DND-41 (cell line): Measurements from ENCODE around the gene PHOX2A.

Experiments used
- ATAC-seq: fragments of 200-7000 bp; cut with Tn5 transposase; 3 replicates; pipeline ENCODE4 v1.9.1; 2021; ENCODE audit warnings: low read depth; ENCODE audit not compliant: insufficient read depth
- DNase-seq: peaks from one replicate; pipeline ENCODE4 v3.0.0-alpha.2; 2020
- H2AFZ ChIP-seq: 2 replicates; pipeline ENCODE4 v1.6.0; 2012; ENCODE audit warnings: low read depth, low read length
- H3K27ac ChIP-seq: 2 replicates; pipeline ENCODE4 v1.5.1; 2012; ENCODE audit warnings: low read length, inconsistent platforms
- H3K27me3 ChIP-seq: fragments of 200-600 bp; sonication (generic); 2 replicates; pipeline ENCODE4 v1.6.0; 2012; ENCODE audit warnings: low read length, mild to moderate bottlenecking, inconsistent platforms; ENCODE audit not compliant: insufficient read depth, poor library complexity
- H3K36me3 ChIP-seq: 2 replicates; pipeline ENCODE4 v1.5.1; 2012; ENCODE audit warnings: low read length, inconsistent platforms; ENCODE audit not compliant: insufficient read depth
- H3K4me1 ChIP-seq: 2 replicates; pipeline ENCODE4 v1.5.1; 2012; ENCODE audit warnings: mild to moderate bottlenecking, low read length; ENCODE audit not compliant: insufficient read depth
- H3K4me2 ChIP-seq: 2 replicates; pipeline ENCODE4 v1.6.0; 2012; ENCODE audit warnings: mild to moderate bottlenecking, moderate library complexity, low read length, inconsistent platforms; ENCODE audit not compliant: insufficient read depth
- H3K4me3 ChIP-seq, 2 experiments: fragments of 200-600 bp in 1 of 2; shearing (Covaris generic) in 1 of 2; 2 replicates each; pipeline ENCODE4 v1.5.1; 2012 to 2016; ENCODE audit warnings: inconsistent platforms in 2 of 2, low read length in 2 of 2, mild to moderate bottlenecking in 2 of 2, low read depth in 1 of 2, moderate library complexity in 1 of 2
- H3K79me2 ChIP-seq: 2 replicates; pipeline ENCODE4 v1.6.0; 2012; ENCODE audit warnings: low read length, inconsistent platforms; ENCODE audit not compliant: insufficient read depth
- H3K9ac ChIP-seq: 2 replicates; pipeline ENCODE4 v1.6.0; 2012; ENCODE audit warnings: low read depth, mild to moderate bottlenecking, inconsistent platforms, low read length, moderate library complexity
- H3K9me3 ChIP-seq: 2 replicates; pipeline ENCODE4 v1.5.1; 2012; ENCODE audit warnings: low read length, moderate library complexity, mild to moderate bottlenecking, inconsistent platforms; ENCODE audit not compliant: insufficient read depth, severe bottlenecking
- H4K20me1 ChIP-seq: 2 replicates; pipeline ENCODE4 v1.6.0; 2012; ENCODE audit warnings: low read length; ENCODE audit not compliant: insufficient read depth
- EZH2 ChIP-seq: IDR thresholded peaks from 3 replicates; pipeline ENCODE4 v1.6.1; 2012; ENCODE audit warnings: borderline replicate concordance, low read depth, mild to moderate bottlenecking, moderate library complexity, low read length, inconsistent platforms; ENCODE audit not compliant: severe bottlenecking
- TF ChIP-seq, protein P1 (sequence below): IDR thresholded peaks from 2 replicates; pipeline ENCODE4 v1.5.1; 2012; ENCODE audit warnings: borderline replicate concordance, low read length, moderate library complexity, mild to moderate bottlenecking; ENCODE audit not compliant: poor library complexity, severe bottlenecking; ENCODE audit errors: extremely low read depth

Gene PHOX2A

DNA sequence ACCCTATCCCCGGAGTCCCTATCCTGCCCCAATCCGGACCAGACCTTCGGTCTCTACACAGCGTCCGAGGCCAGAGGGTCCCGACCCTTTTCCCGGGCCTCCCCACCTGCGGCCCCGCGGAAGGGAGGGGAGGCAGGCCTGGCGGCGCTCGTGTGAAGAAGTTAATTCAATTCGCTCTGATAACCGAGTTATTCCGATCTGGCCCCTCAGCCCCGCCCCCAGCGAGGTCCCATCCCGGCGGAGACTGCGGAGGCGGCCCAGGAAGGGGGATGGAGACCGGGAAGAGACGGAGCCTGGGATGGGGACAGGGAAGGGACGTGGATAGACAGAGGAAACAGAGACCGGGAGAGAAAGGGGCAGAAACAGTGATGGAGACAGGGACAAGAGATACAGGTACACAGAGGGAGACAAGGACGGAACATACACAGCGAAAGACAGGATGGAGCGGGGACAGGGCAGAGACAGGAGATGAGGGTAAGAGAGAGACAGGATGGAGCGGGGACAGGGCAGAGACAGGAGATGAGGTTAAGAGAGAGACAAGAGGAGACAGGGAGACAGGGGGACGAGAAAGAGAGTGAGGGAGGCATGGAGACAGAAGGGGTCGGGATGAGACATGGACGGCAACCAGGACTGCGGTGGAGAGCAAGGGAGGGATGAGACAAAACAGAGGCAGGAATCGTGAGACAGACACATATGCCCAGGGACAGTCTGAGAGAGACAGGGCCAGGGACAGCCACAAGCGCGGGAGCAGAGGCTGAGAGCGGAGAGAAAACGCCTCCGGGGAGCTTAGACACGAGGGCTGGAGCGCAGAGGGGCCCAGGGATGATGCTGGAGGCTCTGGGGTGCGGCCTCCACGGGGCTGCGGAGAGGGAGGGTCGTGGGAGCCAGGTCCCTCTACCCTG lies 636 bp upstream of the PHOX2A start:
- Histone ChIP-seq H3K36me3 (no peaks in the 10 kb centered on the region), H2AFZ (no peak overlapping the region), H3K9ac (no peak overlapping the region), H3K4me2 (no peak overlapping the region), H3K79me2 (no peaks in the 10 kb centered on the region), H3K9me3 (no peaks in the 10 kb centered on the region), H3K4me3 (no peak overlapping the region), H3K27me3 (peaks cover 6% of the 10 kb centered on the region), H4K20me1 (no peaks in the 10 kb centered on the region), H3K27ac (no peak overlapping the region), H3K4me1 (no peaks in the 10 kb centered on the region)
- DNase-seq (no peak), ATAC-seq (no peak)
- TF ChIP-seq, protein P1, sequence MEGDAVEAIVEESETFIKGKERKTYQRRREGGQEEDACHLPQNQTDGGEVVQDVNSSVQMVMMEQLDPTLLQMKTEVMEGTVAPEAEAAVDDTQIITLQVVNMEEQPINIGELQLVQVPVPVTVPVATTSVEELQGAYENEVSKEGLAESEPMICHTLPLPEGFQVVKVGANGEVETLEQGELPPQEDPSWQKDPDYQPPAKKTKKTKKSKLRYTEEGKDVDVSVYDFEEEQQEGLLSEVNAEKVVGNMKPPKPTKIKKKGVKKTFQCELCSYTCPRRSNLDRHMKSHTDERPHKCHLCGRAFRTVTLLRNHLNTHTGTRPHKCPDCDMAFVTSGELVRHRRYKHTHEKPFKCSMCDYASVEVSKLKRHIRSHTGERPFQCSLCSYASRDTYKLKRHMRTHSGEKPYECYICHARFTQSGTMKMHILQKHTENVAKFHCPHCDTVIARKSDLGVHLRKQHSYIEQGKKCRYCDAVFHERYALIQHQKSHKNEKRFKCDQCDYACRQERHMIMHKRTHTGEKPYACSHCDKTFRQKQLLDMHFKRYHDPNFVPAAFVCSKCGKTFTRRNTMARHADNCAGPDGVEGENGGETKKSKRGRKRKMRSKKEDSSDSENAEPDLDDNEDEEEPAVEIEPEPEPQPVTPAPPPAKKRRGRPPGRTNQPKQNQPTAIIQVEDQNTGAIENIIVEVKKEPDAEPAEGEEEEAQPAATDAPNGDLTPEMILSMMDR = no peak
- no peak for TF ChIP-seq EZH2

DNA sequence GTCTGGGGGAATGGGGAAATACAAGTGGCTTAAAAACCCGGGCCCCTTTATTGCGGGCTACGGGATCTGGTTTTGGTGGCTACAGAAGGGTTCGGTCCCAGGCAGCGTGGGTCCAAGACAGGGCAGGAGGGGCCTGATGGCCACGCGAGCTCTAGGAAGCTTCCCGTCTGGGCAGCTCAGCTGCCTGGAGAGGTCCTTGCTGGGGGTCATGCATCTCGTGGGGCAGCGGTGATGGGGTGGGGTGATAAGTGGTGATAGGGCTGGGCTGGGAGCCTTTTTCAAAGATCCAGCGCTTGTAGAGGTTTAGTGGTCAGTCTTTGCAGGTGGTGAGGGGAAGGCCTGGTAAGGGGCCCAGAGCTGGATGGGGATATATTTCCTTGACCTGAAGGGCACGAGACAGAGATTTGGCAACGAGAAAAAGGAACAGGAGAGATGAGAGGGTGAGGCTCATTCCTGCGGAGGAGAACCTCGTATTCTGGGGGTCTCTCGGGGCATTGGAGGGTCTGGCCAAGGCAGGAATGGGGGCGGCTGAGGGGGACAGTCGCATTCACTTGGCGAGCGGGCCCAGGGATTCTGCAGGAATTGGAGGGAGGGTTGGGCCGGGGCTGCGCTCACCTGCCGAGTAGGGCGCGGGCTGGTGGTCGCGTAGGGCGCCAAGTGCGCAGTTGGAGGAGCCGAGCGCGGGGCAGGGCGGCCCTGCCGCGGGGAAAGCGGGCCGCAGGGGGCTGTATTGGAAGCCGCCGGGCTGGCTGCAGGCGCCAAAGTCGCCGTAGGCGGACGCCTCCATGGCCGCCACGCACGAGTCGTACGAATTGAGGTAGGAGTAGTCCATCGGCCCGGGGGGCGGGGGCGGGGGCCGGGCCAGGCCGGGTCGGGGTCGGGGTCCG lies 560 bp downstream of the PHOX2A start:
- Histone ChIP-seq H3K4me3 (no peak overlapping the region), H3K4me1 (no peaks in the 10 kb centered on the region), H3K4me2 (no peak overlapping the region), H3K27ac (no peak overlapping the region), H2AFZ (no peak overlapping the region), H3K79me2 (no peaks in the 10 kb centered on the region), H3K9ac (no peak overlapping the region), H3K9me3 (no peaks in the 10 kb centered on the region), H3K36me3 (peaks cover 1% of the 10 kb centered on the region; the same call in 1 of the 2 replicates), H3K27me3 (peaks cover 6% of the 10 kb centered on the region), H4K20me1 (peaks cover 2% of the 10 kb centered on the region; the same call in 1 of the 2 replicates)
- no peak for TF ChIP-seq EZH2
- TF ChIP-seq, protein P1 = no peak
- ATAC-seq (no peak), DNase-seq (no peak)

DNA sequence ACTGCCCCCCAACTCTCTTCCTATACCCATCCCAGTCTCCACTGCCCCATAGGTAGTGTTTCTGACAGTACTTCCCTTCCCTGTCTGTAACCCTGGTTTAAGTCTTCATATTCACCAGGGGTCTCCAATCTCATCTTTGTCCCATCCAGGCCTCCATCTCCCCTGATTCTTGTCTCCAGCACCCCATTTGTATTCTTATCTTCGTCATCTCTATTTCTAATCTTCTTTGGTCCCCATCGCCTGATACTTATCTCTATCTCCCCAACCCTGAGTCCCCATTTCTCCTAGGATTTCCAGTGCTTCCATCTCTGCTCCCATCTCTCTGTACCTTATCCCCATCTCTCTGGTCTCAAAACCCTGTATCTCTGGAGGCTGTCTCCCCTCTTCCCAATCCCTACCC lies 1.8 kb downstream of the PHOX2A start:
- H3K79me2 ChIP-seq = no peaks in the 10 kb centered on the region
- H3K9me3 ChIP-seq = no peaks in the 10 kb centered on the region
- ATAC-seq (no peak), DNase-seq (no peak)
- peaks cover 6% of the 10 kb centered on the region for H3K27me3 ChIP-seq
- no peak overlapping the region for H3K4me3 ChIP-seq
- TF ChIP-seq EZH2 = no peak
- TF ChIP-seq, protein P1 = no peak
- no peak overlapping the region for H3K9ac ChIP-seq
- H4K20me1 ChIP-seq = peaks cover 8% of the 10 kb centered on the region; the same call in 1 of the 2 replicates
- H3K36me3 ChIP-seq = peaks cover 14% of the 10 kb centered on the region
- H2AFZ ChIP-seq = no peak overlapping the region
- no peak overlapping the region for H3K27ac ChIP-seq
- no peak overlapping the region for H3K4me2 ChIP-seq
- no peaks in the 10 kb centered on the region for H3K4me1 ChIP-seq
